Measurements from ENCODE around the gene PCDH9.
"Not testable (repeated sequence)": the region's sequence is repeated elsewhere in the genome, so short reads cannot be mapped to it uniquely, and the experiment has no call there.

PCDH9 gene

GRCh38 chr13:67119481-67119894, 110.6 kb downstream of the PCDH9 start:
- no peak for DNase-seq

DNA sequence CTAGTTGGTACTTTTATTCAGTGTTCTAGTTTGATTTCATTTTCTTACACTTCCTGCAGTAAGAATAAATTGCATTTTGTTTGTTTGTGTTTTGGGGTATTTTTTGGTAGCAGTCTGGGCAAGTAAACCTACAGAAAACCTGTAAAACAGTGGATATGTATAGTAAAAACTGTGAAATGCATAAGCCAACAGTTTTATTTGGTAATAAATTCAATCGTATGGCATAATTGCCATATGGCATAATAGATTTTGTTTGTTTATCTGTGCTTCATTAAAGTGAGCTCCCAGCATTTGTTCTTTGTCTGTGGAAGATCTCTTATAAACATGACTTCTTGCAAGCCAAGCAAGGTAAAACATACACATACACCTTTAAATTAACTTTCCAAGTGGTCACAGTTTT, 111.9 kb downstream of the PCDH9 start:
- no peak for DNase-seq

- DNase-seq, result no peak
Measured at GRCh38 chr13:67117010-67117550, 113.1 kb downstream of the PCDH9 start.

DNA sequence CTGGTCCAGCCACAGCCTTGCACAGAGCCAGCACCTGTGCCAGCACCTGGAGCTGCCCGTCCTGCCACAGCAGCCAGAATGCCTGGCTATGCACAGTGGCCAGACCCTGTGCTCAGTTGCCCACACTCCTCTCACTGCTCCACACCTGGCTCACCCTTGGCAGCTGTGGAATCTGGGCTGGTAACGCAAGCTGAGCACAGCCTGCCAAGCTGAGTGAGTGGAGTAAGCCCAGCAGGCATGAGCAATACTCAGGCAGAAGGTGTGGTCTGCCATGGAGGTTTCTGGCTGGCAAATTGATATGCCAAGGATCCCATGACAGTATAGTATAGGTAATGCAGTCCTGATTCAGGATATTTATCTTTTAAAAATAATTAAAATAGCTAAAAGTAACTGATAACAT, 122.2 kb downstream of the PCDH9 start:
- DNase-seq, result no peak

- no peak for DNase-seq
Measured at GRCh38 chr13:67106502-67107057, 123.6 kb downstream of the PCDH9 start.

GRCh38 chr13:67101730-67102467, 128.2 kb downstream of the PCDH9 start:
- DNase-seq, result no peak

GRCh38 chr13:67100730-67101129, 129.4 kb downstream of the PCDH9 start:
- DNase-seq, result no peak

GRCh38 chr13:67099494-67099893, 130.6 kb downstream of the PCDH9 start:
- no peak for DNase-seq

GRCh38 chr13:67097892-67098452, 132.2 kb downstream of the PCDH9 start:
- DNase-seq, result no peak

- not testable (repeated sequence) for DNase-seq
Measured at GRCh38 chr13:67096893-67097292, 133.2 kb downstream of the PCDH9 start.

DNA sequence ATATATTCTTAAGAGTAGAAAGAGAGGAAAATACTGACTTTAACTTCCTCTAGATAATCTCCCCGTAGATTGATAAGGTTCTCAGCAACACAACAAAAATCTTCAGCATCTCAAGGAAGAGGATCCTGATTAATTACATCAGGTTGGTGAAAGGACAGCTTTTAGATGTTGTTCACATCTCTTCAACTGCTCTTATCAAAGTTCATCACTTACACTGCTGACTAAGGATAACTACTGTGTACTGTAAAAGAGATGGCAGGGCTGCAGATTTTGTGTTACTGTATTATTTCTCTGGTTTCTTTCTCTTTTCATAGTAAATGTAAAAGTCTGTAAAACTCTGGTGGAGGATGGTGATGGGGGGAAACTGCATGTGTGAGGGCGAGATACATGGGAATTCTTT, 133.7 kb downstream of the PCDH9 start:
- no peak for DNase-seq

- no peak for DNase-seq
Measured at GRCh38 chr13:67095621-67096020, 134.5 kb downstream of the PCDH9 start.

- no peak for DNase-seq
Measured at GRCh38 chr13:67094952-67095351, 135.2 kb downstream of the PCDH9 start.

DNA sequence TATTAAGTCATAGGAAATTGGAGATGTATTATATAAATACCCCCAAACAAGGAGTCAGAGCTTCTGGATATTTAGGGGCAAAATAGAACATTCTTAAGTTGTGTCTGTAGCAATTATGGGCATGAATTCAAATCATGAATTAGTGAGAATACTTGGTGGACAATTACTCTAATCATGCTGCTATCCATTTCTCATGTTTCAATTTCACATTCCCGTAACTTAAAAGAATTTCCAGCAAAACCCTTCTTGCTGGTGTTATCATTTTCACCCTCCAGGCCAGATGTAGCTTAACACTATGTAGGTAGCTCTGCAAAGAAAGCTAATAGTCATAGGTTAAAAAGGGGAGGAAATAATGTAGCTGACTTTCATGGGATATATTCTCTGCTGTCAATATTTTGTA, 136.1 kb downstream of the PCDH9 start:
- no peak for DNase-seq

GRCh38 chr13:67091603-67092002, 138.5 kb downstream of the PCDH9 start:
- no peak for DNase-seq

- no peak for DNase-seq
Measured at GRCh38 chr13:67090856-67091255, 139.3 kb downstream of the PCDH9 start.

DNA sequence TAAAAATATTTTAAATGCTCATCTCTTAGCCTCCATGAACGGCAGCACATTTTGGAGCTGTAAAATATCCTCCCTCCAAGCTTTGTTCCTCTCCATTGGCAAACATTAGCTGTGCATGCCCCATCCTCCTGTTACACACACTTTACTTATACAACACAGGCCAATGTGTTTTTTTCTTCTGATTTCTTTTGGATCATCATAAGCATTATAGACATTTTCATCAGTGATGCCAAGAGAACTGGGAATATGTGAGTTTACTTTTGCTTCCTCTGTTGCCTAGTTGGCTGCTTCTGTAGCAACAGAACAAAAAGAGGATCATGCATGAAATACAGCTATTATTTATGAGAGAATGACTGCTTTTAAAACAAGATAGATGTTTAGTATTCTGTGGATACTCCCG, 142.6 kb downstream of the PCDH9 start:
- no peak for DNase-seq

DNA sequence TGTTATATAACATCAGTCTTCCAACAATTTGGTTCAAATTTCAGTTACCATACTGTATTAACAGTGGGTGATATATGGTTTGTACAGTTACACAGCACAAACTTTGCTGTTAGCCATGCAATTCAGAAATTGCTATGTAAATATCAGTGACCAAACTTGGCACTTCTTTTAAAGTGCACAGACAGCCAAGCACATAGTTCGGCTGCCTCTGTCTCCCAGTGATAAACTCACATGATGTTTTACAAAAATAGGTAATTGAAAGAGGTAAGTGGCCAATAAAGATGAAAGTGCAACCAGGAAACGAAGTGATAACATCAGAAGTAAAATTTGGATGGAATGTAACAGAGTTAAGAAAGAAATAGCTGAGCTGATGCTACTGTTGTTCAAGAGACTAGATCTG, 143.9 kb downstream of the PCDH9 start:
- no peak for DNase-seq

DNA sequence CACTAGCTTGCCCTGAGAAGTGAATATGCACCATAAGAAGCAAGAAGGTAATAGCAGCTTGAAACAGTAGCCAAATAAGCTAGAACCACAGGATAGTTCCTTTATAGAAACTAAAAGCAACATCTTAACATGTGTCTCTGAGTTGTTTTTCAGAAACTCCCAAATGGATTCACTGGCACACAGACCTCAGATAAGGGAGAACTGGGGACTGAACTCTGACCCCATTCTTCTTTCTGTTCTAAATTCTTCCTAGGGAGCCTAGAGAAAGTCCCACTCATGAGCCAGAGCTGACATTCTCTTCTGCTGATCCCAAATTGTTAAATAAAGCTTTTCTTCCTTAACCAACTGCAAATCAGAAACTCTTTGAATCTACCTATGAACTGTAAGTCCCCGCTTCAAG, 146.1 kb downstream of the PCDH9 start:
- no peak for DNase-seq

DNA sequence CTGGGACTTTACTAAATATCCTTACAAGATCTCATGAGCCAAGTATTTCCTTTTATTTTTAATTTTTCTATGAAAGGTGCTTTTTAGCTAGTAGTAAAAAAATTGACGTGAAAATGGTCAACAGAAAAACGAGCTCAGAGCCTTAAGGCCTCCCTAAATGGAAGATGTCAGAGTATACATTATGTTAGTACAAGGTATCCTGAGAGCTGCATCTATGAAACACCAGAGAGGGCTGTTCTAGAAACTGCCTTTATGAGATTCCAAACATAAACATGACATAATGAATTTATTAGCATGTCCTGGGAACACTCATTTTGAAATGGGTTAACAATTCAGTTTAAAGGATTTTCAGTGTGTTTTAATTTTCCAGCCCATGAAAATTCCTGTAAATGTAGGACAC, 146.6 kb downstream of the PCDH9 start:
- no peak for DNase-seq

- DNase-seq, result no peak
Measured at GRCh38 chr13:67080351-67080750, 149.8 kb downstream of the PCDH9 start.

DNA sequence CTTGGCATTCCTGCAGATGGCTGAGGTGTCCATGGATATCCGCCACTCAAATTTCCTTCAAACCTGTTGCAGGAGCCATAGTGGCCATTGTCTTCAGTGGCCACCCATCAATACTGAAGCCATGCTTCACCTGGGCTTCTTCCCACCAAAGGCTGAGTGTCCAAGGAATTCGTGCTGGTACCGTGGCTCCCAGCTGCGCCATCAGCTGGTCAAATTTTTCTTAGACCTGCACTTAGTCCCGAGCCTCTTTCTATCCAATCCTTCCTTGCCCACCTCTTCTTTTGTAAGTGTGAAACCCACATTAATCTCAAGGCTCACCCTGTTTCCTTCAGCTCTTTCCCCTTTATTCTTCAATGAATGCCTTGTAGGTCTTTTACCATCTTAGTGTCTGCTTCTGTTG, 152.1 kb downstream of the PCDH9 start:
- no peak for DNase-seq

GRCh38 chr13:67077132-67077531, 153.0 kb downstream of the PCDH9 start:
- DNase-seq, result no peak

- DNase-seq, result no peak
Measured at GRCh38 chr13:67076378-67076777, 153.8 kb downstream of the PCDH9 start.

Data from RPMI8226 (cell line).